ENCODE results near the gene PRUNE1. TPM values are rescaled to one million over a fixed set of nuclear protein-coding genes. Genes with fewer than 3 reads are reported as not detected.
A peak's percentile ranks its signal among the peaks of the same experiment; 100 is the strongest.

The PRUNE1 gene, protein sequence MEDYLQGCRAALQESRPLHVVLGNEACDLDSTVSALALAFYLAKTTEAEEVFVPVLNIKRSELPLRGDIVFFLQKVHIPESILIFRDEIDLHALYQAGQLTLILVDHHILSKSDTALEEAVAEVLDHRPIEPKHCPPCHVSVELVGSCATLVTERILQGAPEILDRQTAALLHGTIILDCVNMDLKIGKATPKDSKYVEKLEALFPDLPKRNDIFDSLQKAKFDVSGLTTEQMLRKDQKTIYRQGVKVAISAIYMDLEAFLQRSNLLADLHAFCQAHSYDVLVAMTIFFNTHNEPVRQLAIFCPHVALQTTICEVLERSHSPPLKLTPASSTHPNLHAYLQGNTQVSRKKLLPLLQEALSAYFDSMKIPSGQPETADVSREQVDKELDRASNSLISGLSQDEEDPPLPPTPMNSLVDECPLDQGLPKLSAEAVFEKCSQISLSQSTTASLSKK
- total RNA-seq = 10 to 100 TPM; 12.4 to 15.7 TPM

DNA sequence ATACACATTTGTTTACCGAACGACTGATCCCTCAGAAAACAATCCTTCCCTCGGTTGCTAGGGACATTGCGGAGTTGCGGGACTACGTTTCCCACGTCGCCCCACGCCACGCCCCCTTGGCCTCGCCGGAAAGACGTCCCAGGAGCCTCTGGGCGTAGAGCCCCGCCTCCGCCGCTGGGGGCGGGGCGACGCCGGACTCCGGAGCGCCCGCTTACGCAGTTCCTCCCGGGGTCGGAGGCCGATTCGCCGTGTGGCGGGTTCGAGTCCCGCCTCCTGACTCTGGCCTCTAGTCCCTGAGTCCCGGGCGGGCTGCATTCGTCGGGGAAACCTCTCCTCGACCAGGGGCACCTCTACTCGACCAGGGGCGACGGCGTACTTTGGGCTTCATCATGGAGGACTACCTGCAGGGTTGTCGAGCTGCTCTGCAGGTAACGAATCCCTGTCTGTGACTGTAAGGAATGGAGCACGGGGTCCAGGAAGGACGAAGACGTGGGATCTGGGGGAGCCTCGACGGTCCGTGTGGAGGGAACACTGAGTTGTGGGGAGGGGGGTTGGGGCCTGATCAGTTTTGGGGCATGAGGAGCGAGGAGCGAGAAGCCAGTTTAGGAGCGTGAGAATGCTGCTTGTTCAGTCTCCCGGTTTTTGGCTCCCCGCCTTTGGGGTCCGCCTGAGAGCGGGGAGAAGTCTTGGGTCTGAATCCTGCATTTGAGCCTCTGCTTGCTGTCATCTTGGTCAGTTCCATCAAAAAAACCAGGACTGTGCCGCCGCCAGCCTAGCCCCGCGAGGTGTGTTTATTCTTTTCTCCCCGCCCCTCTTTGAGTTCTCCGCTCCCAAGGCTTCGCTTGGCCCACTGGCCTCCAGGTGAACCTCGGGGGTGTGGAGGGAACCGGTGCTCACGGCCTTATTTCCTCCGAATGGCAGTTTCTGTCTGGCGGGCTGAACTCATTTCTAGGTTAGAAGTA is at the start of gene PRUNE1:
Gene PRUNE1 (plus strand): TSS at position 206 of the 962 bp plus-strand sequence. CDS start 184 bp downstream, at position 390.
- intact Hi-C loops (cut with micrococcal nuclease) = loop anchor here (5.0 kb wide), 1 partner anchor 149 kb away; the partner anchor contains the start of gene TNFAIP8L2
- DNase-seq (peak; percentile 98), ATAC-seq (peak; percentile 90)
- peaks cover 73% of the 10 kb centered on the region for H3K4me1 Mint-ChIP-seq (ENCODE audit: low read depth)
- peaks cover 3% of the 10 kb centered on the region for H3K36me3 Mint-ChIP-seq (ENCODE audit: low read depth)
- no peaks in the 10 kb centered on the region for H3K27me3 Mint-ChIP-seq
- H3K4me3 Mint-ChIP-seq = peak within 1 kb of the TSS; percentile 98
- CTCF ChIA-PET = interaction anchor here (2.9 to 3.9 kb wide), 2 partner anchors 13 to 16 kb away, joined by 14 to 18 read pairs; no protein-coding TSS in a partner anchor
- H3K27ac Mint-ChIP-seq = peak within 1 kb of the TSS; percentile 98
- POLR2A ChIA-PET = interaction anchor here (0.6 to 0.9 kb wide), 2 partner anchors 12 to 149 kb away, joined by 3 to 4 read pairs; no protein-coding TSS in a partner anchor
- TF ChIP-seq, protein P1, sequence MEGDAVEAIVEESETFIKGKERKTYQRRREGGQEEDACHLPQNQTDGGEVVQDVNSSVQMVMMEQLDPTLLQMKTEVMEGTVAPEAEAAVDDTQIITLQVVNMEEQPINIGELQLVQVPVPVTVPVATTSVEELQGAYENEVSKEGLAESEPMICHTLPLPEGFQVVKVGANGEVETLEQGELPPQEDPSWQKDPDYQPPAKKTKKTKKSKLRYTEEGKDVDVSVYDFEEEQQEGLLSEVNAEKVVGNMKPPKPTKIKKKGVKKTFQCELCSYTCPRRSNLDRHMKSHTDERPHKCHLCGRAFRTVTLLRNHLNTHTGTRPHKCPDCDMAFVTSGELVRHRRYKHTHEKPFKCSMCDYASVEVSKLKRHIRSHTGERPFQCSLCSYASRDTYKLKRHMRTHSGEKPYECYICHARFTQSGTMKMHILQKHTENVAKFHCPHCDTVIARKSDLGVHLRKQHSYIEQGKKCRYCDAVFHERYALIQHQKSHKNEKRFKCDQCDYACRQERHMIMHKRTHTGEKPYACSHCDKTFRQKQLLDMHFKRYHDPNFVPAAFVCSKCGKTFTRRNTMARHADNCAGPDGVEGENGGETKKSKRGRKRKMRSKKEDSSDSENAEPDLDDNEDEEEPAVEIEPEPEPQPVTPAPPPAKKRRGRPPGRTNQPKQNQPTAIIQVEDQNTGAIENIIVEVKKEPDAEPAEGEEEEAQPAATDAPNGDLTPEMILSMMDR (IDR thresholded peaks at IDR 0.05) = no peak
- no peaks in the 10 kb centered on the region for H3K9me3 Mint-ChIP-seq

DNA sequence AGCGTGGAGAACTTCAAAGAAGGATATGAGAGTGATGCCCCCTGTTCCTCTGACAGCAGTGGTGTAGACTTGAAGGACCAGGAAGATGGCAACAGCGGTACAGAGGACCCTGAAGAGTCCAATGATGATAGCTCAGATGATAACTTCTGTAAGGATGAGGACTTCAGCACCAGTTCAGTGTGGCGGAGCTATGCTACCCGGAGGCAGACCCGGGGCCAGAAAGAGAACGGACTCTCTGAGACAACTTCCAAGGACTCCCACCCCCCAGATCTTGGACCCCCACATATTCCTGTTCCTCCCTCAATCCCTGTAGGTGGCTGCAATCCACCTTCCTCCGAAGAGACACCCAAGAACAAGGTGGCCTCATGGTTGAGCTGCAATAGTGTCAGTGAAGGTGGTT is 47.6 kb upstream of the PRUNE1 start:
- POLR2A ChIA-PET = interaction anchor here (0.6 to 1.9 kb wide), 4 partner anchors 9 to 186 kb away, joined by 3 to 10 read pairs (median 3); no protein-coding TSS in a partner anchor
- no peak for DNase-seq
- no peak for ATAC-seq
- H3K36me3 Mint-ChIP-seq (ENCODE audit: low read depth) = peaks cover 60% of the 10 kb centered on the region
- CTCF ChIA-PET = interaction anchor here (1.0 kb wide), 1 partner anchor 18 kb away, joined by 3 read pairs; no protein-coding TSS in a partner anchor
- H3K9me3 Mint-ChIP-seq = no peaks in the 10 kb centered on the region
- H3K27ac Mint-ChIP-seq = no peak overlapping the region
- TF ChIP-seq, protein P1 (IDR thresholded peaks at IDR 0.05) = no peak
- intact Hi-C loops (cut with micrococcal nuclease) = no loop called here
- peaks cover 2% of the 10 kb centered on the region for H3K4me1 Mint-ChIP-seq (ENCODE audit: low read depth)
- H3K27me3 Mint-ChIP-seq = no peaks in the 10 kb centered on the region
- no peak overlapping the region for H3K4me3 Mint-ChIP-seq

DNA sequence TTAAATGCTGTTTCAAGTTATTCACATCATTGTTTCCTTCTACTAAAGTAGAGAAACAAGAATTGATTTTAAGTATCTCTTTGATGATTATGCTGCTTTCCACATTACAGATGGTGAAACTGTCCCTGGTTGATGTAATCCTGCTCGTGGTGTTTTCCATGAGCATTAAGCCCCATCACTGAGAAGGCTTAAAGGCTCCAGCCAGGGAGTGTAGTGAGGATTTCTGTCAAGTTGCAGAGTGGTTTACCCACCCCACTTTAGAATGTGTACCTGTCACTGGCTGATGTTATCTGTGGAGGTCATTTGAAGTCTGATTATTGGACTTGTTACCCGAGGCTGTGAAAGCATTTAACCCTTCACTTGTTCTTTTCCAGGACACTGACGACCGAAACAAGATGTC is 46.5 kb upstream of the PRUNE1 start:
- peaks cover 2% of the 10 kb centered on the region for H3K4me1 Mint-ChIP-seq (ENCODE audit: low read depth)
- no peak overlapping the region for H3K4me3 Mint-ChIP-seq
- ATAC-seq = no peak
- TF ChIP-seq, protein P1 (IDR thresholded peaks at IDR 0.05) = no peak
- ChIA-PET POLR2A (interaction anchor here (1.3 to 1.9 kb wide), 3 partner anchors 10 to 45 kb away, joined by 3 to 10 read pairs (median 3); partner anchors contain the start of gene MINDY1), CTCF (no interaction called here)
- intact Hi-C loops (cut with micrococcal nuclease) = no loop called here
- H3K36me3 Mint-ChIP-seq (ENCODE audit: low read depth) = peaks cover 71% of the 10 kb centered on the region
- no peak for DNase-seq
- H3K27ac Mint-ChIP-seq = peak overlapping the region; percentile 64
- no peaks in the 10 kb centered on the region for H3K27me3 Mint-ChIP-seq
- H3K9me3 Mint-ChIP-seq = no peaks in the 10 kb centered on the region

DNA sequence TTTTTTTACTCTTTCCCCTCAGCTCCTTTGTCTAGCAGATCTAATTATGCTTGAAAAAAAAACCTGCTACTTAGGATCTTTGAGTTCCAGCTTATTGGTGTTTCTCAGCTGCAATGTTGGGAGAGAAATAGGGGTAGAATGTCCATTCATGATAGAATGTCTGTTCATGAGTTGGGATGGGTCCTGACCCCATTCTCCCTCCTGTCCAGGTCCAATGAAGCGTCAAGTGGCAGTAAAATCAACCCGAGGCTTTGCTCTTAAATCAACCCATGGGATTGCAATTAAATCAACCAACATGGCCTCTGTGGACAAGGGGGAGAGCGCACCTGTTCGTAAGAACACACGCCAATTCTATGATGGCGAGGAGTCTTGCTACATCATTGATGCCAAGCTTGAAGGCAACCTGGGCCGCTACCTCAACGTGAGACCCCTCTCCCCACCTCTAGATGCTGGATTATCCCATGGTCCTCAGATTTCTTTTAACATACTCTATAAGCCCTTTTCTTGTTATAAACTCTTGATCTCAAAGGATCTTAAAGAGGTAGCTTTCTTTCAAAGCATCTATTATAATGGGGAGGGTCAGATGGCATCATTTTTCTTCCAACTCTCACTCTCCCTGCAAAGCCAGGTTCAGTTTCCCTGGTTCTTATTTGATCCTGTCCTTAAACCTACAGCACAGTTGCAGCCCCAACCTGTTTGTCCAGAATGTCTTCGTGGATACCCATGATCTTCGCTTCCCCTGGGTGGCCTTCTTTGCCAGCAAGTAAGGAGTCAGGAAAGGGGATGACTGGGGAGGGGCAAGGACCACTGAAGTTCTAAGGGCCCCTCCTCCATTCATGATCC is 44.7 kb upstream of the PRUNE1 start:
- no peak for DNase-seq
- intact Hi-C loops (cut with micrococcal nuclease) = no loop called here
- TF ChIP-seq, protein P1 (IDR thresholded peaks at IDR 0.05) = no peak
- H3K4me1 Mint-ChIP-seq (ENCODE audit: low read depth) = peaks cover 2% of the 10 kb centered on the region
- no peak overlapping the region for H3K4me3 Mint-ChIP-seq
- peaks cover 76% of the 10 kb centered on the region for H3K36me3 Mint-ChIP-seq (ENCODE audit: low read depth)
- POLR2A ChIA-PET = interaction anchor here (1.3 to 1.4 kb wide), 2 partner anchors 12 to 334 kb away, joined by 3 to 4 read pairs; partner anchors contain the start of gene ENSA
- peak overlapping the region; percentile 17 for H3K27ac Mint-ChIP-seq
- CTCF ChIA-PET = interaction anchor here (0.9 to 2.0 kb wide), 3 partner anchors 15 to 32 kb away, joined by 3 to 7 read pairs (median 3); no protein-coding TSS in a partner anchor
- H3K9me3 Mint-ChIP-seq = no peaks in the 10 kb centered on the region
- no peak for ATAC-seq
- no peaks in the 10 kb centered on the region for H3K27me3 Mint-ChIP-seq

All from activated CD8-positive, alpha-beta T cell treated with anti-CD3 and anti-CD28 coated beads for 36 hours (primary cell).